IMR-90 (cell line): ENCODE data around the gene ENO2. TPM values are rescaled to one million over a fixed set of nuclear protein-coding genes. Genes with fewer than 3 reads are reported as not detected.

Experiments used
- ATAC-seq: fragments of 200-7000 bp; cut with Tn5 transposase; 2 replicates; pipeline ENCODE4 v1.9.1; 2020; ENCODE audit warnings: low read depth, mild to moderate bottlenecking, moderate library complexity
- BruUV-seq: library from RNA; stranded (reverse); fragments of 400-500 nt; replicated peaks from 2 replicates; lab custom pipeline; 2021; lab: Mats Ljungman, UMichigan
- CTCF ChIA-PET: fragments of 300-600 bp; formaldehyde crosslinking; extraction: SDS; loops from one replicate; lab custom pipeline; 2021; ENCODE audit warnings: antibody characterized with exemption; lab: Yijun Ruan, JAX
- POLR2A ChIA-PET: fragments of 300-600 bp; sonication (Branson Sonifier 250); formaldehyde crosslinking; loops from one replicate; lab custom pipeline; 2022; ENCODE audit warnings: antibody characterized with exemption; ENCODE audit not compliant: unreplicated experiment; lab: Charles Lee
- DNase-seq: peaks from one replicate; pipeline ENCODE4 v3.0.0; 2013
- H2AFZ ChIP-seq: replicated peaks from 2 replicates; pipeline ENCODE3; 2013; ENCODE audit warnings: low read length, mild to moderate bottlenecking; ENCODE audit not compliant: poor library complexity
- H2AK5ac ChIP-seq: 2 replicates; pipeline ENCODE4 v1.6.1; 2013; ENCODE audit warnings: low read depth, low read length, inconsistent platforms
- H2AK9ac ChIP-seq: replicated peaks from 2 replicates; pipeline ENCODE3; 2013; ENCODE audit warnings: mild to moderate bottlenecking, low read depth, low read length, moderate library complexity; ENCODE audit not compliant: poor library complexity
- H2BK120ac ChIP-seq: 2 replicates; pipeline ENCODE4 v1.6.1; 2013; ENCODE audit warnings: low read depth, low read length, inconsistent platforms
- H2BK15ac ChIP-seq: 3 replicates; pipeline ENCODE4 v1.6.1; 2013; ENCODE audit warnings: low read depth, low read length, inconsistent platforms
- H2BK20ac ChIP-seq: 2 replicates; pipeline ENCODE4 v1.6.1; 2013; ENCODE audit warnings: low read depth, mild to moderate bottlenecking, inconsistent platforms, low read length, moderate library complexity
- H2BK5ac ChIP-seq: 2 replicates; pipeline ENCODE4 v1.6.1; 2013; ENCODE audit warnings: mild to moderate bottlenecking, low read depth, low read length, inconsistent platforms; ENCODE audit not compliant: poor library complexity, severe bottlenecking
- H3K14ac ChIP-seq: replicated peaks from 2 replicates; pipeline ENCODE4 v1.6.1; 2013; ENCODE audit warnings: low read depth, low read length, inconsistent platforms
- H3K18ac ChIP-seq: 2 replicates; pipeline ENCODE4 v1.6.1; 2013; ENCODE audit warnings: low read depth, low read length, control low read depth
- H3K23ac ChIP-seq: 2 replicates; pipeline ENCODE4 v1.6.1; 2013; ENCODE audit warnings: low read depth, low read length, inconsistent platforms
- H3K27ac ChIP-seq: 2 replicates; pipeline ENCODE4 v1.5.1; 2013; ENCODE audit warnings: mild to moderate bottlenecking, control low read depth, low read length; ENCODE audit not compliant: insufficient read depth
- H3K27me3 ChIP-seq: 2 replicates; pipeline ENCODE4 v1.6.1; 2013; ENCODE audit warnings: low read length; ENCODE audit not compliant: control insufficient read depth, insufficient read depth
- H3K36me3 ChIP-seq: 2 replicates; pipeline ENCODE4 v1.6.1; 2013; ENCODE audit warnings: low read length, mixed read lengths; ENCODE audit not compliant: control insufficient read depth, insufficient read depth
- H3K4ac ChIP-seq: 2 replicates; pipeline ENCODE4 v1.6.1; 2013; ENCODE audit warnings: low read depth, low read length, inconsistent platforms
- H3K4me1 ChIP-seq: 2 replicates; pipeline ENCODE4 v1.6.1; 2013; ENCODE audit warnings: low read length, mixed read lengths; ENCODE audit not compliant: control insufficient read depth, insufficient read depth
- H3K4me2 ChIP-seq: 2 replicates; pipeline ENCODE4 v1.6.1; 2013; ENCODE audit warnings: low read depth, mild to moderate bottlenecking, control low read depth, low read length, moderate library complexity
- H3K4me3 ChIP-seq: 2 replicates; pipeline ENCODE4 v1.5.1; 2013; ENCODE audit warnings: low read depth, mild to moderate bottlenecking, control low read depth, low read length, moderate library complexity; ENCODE audit not compliant: insufficient read depth
- H3K56ac ChIP-seq: 2 replicates; pipeline ENCODE4 v1.6.1; 2013; ENCODE audit warnings: low read length, inconsistent platforms; ENCODE audit not compliant: insufficient read depth; ENCODE audit errors: extremely low read depth
- H3K79me1 ChIP-seq, 2 experiments: 2 replicates each; pipeline ENCODE4 v1.6.1; 2013; ENCODE audit warnings: low read length in 2 of 2, inconsistent platforms in 1 of 2, low read depth in 1 of 2
- H3K9ac ChIP-seq: 2 replicates; pipeline ENCODE4 v1.6.1; 2013; ENCODE audit warnings: low read depth, low read length, control low read depth
- H3K9me1 ChIP-seq: 2 replicates; pipeline ENCODE4 v1.6.1; 2013; ENCODE audit warnings: low read length, inconsistent platforms; ENCODE audit not compliant: insufficient read depth
- H3K9me3 ChIP-seq: 2 replicates; pipeline ENCODE4 v1.6.1; 2013; ENCODE audit warnings: low read length; ENCODE audit not compliant: control insufficient read depth, insufficient read depth
- H4K20me1 ChIP-seq: 2 replicates; pipeline ENCODE4 v1.6.1; 2013; ENCODE audit warnings: low read length, inconsistent platforms; ENCODE audit not compliant: insufficient read depth
- H4K5ac ChIP-seq: 2 replicates; pipeline ENCODE4 v1.6.1; 2013; ENCODE audit warnings: mild to moderate bottlenecking, low read depth, low read length, control low read depth
- H4K8ac ChIP-seq, 2 experiments: 2 replicates each; pipeline ENCODE4 v1.6.1; 2013; ENCODE audit warnings: low read depth in 2 of 2, low read length in 2 of 2, control low read depth in 1 of 2, inconsistent platforms in 1 of 2
- H4K91ac ChIP-seq: 2 replicates; pipeline ENCODE4 v1.6.1; 2013; ENCODE audit warnings: low read depth, low read length, inconsistent platforms; ENCODE audit not compliant: insufficient read depth
- CEBPB ChIP-seq: IDR thresholded peaks from 2 replicates; pipeline ENCODE4 v1.6.1; 2012; ENCODE audit warnings: low read depth, low read length, improper control_type of control experiment
- FOS ChIP-seq: fragments of 150-350 bp; IDR thresholded peaks from 2 replicates; pipeline ENCODE4 v1.6.1; 2016; ENCODE audit warnings: low read depth, low read length
- RCOR1 ChIP-seq: IDR thresholded peaks from 2 replicates; pipeline ENCODE4 v1.6.1; 2012; ENCODE audit warnings: mild to moderate bottlenecking, low read length, improper control_type of control experiment; ENCODE audit not compliant: insufficient replicate concordance
- RFX5 ChIP-seq: IDR thresholded peaks from 2 replicates; pipeline ENCODE4 v1.8.0; 2012; ENCODE audit warnings: low read depth, mild to moderate bottlenecking, low read length, moderate library complexity
- USF2 ChIP-seq: fragments of 150-350 bp; IDR thresholded peaks from 2 replicates; pipeline ENCODE4 v1.6.1; 2017; ENCODE audit warnings: mild to moderate bottlenecking, antibody characterized with exemption, low read length, low read depth
- WGBS, 2 experiments: methylation state at CpG; one replicate each; pipeline versions ENCODE4 v1.1.5 to v1.1.7; 2013; ENCODE audit warnings: missing lambda C conversion rate in 2 of 2; ENCODE audit not compliant: insufficient read length in 1 of 2; ENCODE audit errors: extremely low coverage in 2 of 2; 5-methylcytosine and 5-hydroxymethylcytosine counted together
- dilution Hi-C: fragments of 300-500 bp; cut with HindIII; formaldehyde crosslinking; loops from one replicate; pipeline ENCODE4 v1.14.3; 2018; ENCODE audit warnings: low sequenced_read_pairs; ENCODE audit not compliant: unreplicated experiment
- in situ Hi-C: fragments of 300-500 bp; cut with MboI; formaldehyde crosslinking; loops from 3 replicates; pipeline ENCODE4 v1.14.3; 2019; ENCODE audit warnings: low sequenced_read_pairs, inconsistent platforms, mixed read lengths
- intact Hi-C: fragments of 100-400 bp; cut with micrococcal nuclease; formaldehyde crosslinking; loops from 2 replicates; pipeline ENCODE4 v1.10.0; 2022
- polyA plus RNA-seq, 3 experiments: library from polyadenylated mRNA; depleted of rRNA; stranded (reverse); fragments of >200 nt; gene quantifications; 2 replicates each; pipeline ENCODE4 v1.2.3, GENCODE V29; 2012; ENCODE audit warnings: low replicate concordance in 1 of 3
- total RNA-seq: library from RNA; depleted of rRNA; stranded (reverse); fragments of >200 nt; gene quantifications from 2 replicates; pipeline ENCODE4 v1.2.3, GENCODE V29; 2012

The ENO2 gene
- total and polyA plus RNA-seq, 2 of the 4 experiments (the other 2 are of a cell fraction): 28.3 to 92.8 TPM

- H2AK5ac ChIP-seq: no peak overlapping the region
- H3K4me2 ChIP-seq: no peak overlapping the region
These were observed 7.2 kb downstream of the ENO2 start for GRCh38 chr12:6921539-6921938.

More at GRCh38 chr12:6921539-6921938, 7.2 kb downstream of the ENO2 start:
- Histone ChIP-seq H3K4ac (no peak overlapping the region), H2BK20ac (no peak overlapping the region), H2BK5ac (no peak overlapping the region), H2BK15ac (no peak overlapping the region), H3K23ac (no peak overlapping the region), H4K20me1 (no peaks in the 10 kb centered on the region; the same call in 1 of the 2 replicates), H3K9me3 (no peaks in the 10 kb centered on the region), H3K14ac (no peak overlapping the region), H2AK9ac (peak overlapping the region; percentile 66), H3K9ac (no peak overlapping the region), H2AFZ (no peak overlapping the region), H3K56ac (no peak overlapping the region), H4K8ac (no peak overlapping the region), H3K18ac (no peak overlapping the region), H4K91ac (no peak overlapping the region), H3K4me3 (no peak overlapping the region), H3K9me1 (peaks cover 9% of the 10 kb centered on the region; the same call in 1 of the 2 replicates), H3K79me1 (peaks cover 22 to 34% of the 10 kb centered on the region in 2 experiments), H3K27ac (no peak overlapping the region), H3K27me3 (no peaks in the 10 kb centered on the region), H4K5ac (no peak overlapping the region), H2BK120ac (no peak overlapping the region), H3K36me3 (peaks cover 48% of the 10 kb centered on the region), H3K4me1 (peaks cover 25% of the 10 kb centered on the region)
- in situ Hi-C loops (no loop called here), dilution Hi-C loops (no loop called here), intact Hi-C loops (no loop called here)
- ChIA-PET CTCF (interaction anchor here (1.1 kb wide), 1 partner anchor 9 kb away, joined by 3 read pairs; no protein-coding TSS in a partner anchor), POLR2A (no interaction called here)
- TF ChIP-seq RCOR1 (no peak), CEBPB (no peak), RFX5 (no peak), FOS (no peak), USF2 (no peak)
- WGBS, 2 experiments: 63% methylated on average over 2 of the region's 7 CpGs; no CpG with 5 or more reads in 1 of the 2 experiments
- no TSS peak for BruUV-seq
- no peak for ATAC-seq
- no peak for DNase-seq
